MM.1S (cell line): ENCODE measurements around the gene RAI2.

Experiments used
- DNase-seq: peaks from one replicate; pipeline ENCODE4 v3.0.0-alpha.2; 2015
- H2AFZ ChIP-seq: fragments of 300-600 bp; sonication (generic); 2 replicates; pipeline ENCODE4 v1.6.0; 2016; ENCODE audit warnings: antibody characterized with exemption, low read length
- H3F3A ChIP-seq: fragments of 300-600 bp; sonication (generic); 2 replicates; pipeline ENCODE4 v1.6.1; 2016; ENCODE audit warnings: mild to moderate bottlenecking, antibody characterized with exemption, low read length, moderate library complexity, mixed read lengths; ENCODE audit not compliant: insufficient read depth
- H3K27ac ChIP-seq: fragments of 300-600 bp; sonication (generic); 2 replicates; pipeline ENCODE4 v1.5.1; 2016; ENCODE audit warnings: mild to moderate bottlenecking, low read length
- H3K27me3 ChIP-seq: fragments of 300-600 bp; sonication (generic); replicated peaks from 2 replicates; pipeline ENCODE4 v1.6.0; 2016; ENCODE audit warnings: low read length; ENCODE audit not compliant: insufficient read depth
- H3K36me3 ChIP-seq: fragments of 300-600 bp; sonication (generic); replicated peaks from 2 replicates; pipeline ENCODE4 v1.6.1; 2016; ENCODE audit warnings: mild to moderate bottlenecking, low read length, mixed read lengths; ENCODE audit not compliant: insufficient read depth
- H3K4me1 ChIP-seq: fragments of 300-600 bp; sonication (generic); 2 replicates; pipeline ENCODE4 v1.6.1; 2016; ENCODE audit warnings: low read length, mixed read lengths
- H3K4me2 ChIP-seq: fragments of 300-600 bp; sonication (generic); 2 replicates; pipeline ENCODE4 v1.6.0; 2016; ENCODE audit warnings: low read depth, low read length
- H3K4me3 ChIP-seq: fragments of 300-600 bp; sonication (generic); 2 replicates; pipeline ENCODE4 v1.5.1; 2016; ENCODE audit warnings: low read length, mixed read lengths
- H3K79me2 ChIP-seq: fragments of 300-600 bp; sonication (generic); 2 replicates; pipeline ENCODE4 v1.6.1; 2016; ENCODE audit warnings: mixed run types, low read length, mixed read lengths
- H3K9ac ChIP-seq: fragments of 300-600 bp; sonication (generic); 2 replicates; pipeline ENCODE4 v1.6.1; 2016; ENCODE audit warnings: low read length, mixed read lengths
- H3K9me2 ChIP-seq: fragments of 300-600 bp; sonication (generic); replicated peaks from 2 replicates; pipeline ENCODE4 v1.6.1; 2016; ENCODE audit warnings: mild to moderate bottlenecking, low read length, mixed read lengths; ENCODE audit not compliant: insufficient read depth
- H3K9me3 ChIP-seq: fragments of 300-600 bp; sonication (generic); replicated peaks from 2 replicates; pipeline ENCODE4 v1.6.1; 2016; ENCODE audit warnings: mild to moderate bottlenecking, low read length, mixed read lengths; ENCODE audit not compliant: insufficient read depth
- H4K20me1 ChIP-seq: fragments of 300-600 bp; sonication (generic); 2 replicates; pipeline ENCODE4 v1.6.1; 2016; ENCODE audit warnings: mild to moderate bottlenecking, low read length, moderate library complexity, mixed read lengths; ENCODE audit not compliant: insufficient read depth
- EZH2 ChIP-seq: fragments of 300-600 bp; sonication (generic); optimal IDR thresholded peaks from 2 replicates; pipeline ENCODE3; 2017; ENCODE audit warnings: low read depth, mild to moderate bottlenecking, antibody characterized with exemption, low read length, mixed read lengths
- EZH2phosphoT487 ChIP-seq: fragments of 300-600 bp; sonication (generic); IDR thresholded peaks from 2 replicates; pipeline ENCODE4 v1.6.1; 2018; ENCODE audit warnings: antibody characterized with exemption, low read length
- TF ChIP-seq, protein P1 (sequence below): fragments of 300-600 bp; sonication (generic); IDR thresholded peaks from 2 replicates; pipeline ENCODE4 v1.5.1; 2016; ENCODE audit warnings: antibody characterized with exemption, low read length, mixed read lengths

Gene RAI2

DNA sequence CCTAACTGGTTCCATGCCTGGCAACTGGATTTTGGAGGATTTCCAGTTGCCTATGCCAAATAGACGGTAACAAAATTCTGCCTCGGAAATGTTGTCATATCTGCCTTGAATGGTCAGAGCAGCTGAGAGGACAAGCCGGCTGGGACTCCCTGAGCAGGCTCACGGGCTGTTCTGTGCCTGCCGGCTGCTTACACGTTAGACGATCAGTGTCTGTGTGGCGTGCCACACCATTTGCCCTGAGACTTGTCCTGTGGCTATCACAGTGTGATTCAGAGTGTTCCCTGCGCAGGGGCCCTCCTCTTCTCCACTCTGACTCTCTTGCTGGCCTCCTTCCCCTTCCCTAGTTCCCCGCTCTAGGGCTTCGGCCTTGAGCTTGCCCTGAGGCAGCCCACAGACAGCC is 42.4 kb downstream of the RAI2 start:
- Histone ChIP-seq H3K79me2 (no peaks in the 10 kb centered on the region), H2AFZ (no peak overlapping the region)

GRCh38 chrX:17817251-17817650 is 43.8 kb downstream of the RAI2 start:
- H3K36me3 ChIP-seq: no peaks in the 10 kb centered on the region
- no peaks in the 10 kb centered on the region for H4K20me1 ChIP-seq
- no peaks in the 10 kb centered on the region for H3K27me3 ChIP-seq
- no peaks in the 10 kb centered on the region for H3K9me3 ChIP-seq
- no peak for TF ChIP-seq EZH2phosphoT487
- no peak for TF ChIP-seq EZH2
- TF ChIP-seq, protein P1, sequence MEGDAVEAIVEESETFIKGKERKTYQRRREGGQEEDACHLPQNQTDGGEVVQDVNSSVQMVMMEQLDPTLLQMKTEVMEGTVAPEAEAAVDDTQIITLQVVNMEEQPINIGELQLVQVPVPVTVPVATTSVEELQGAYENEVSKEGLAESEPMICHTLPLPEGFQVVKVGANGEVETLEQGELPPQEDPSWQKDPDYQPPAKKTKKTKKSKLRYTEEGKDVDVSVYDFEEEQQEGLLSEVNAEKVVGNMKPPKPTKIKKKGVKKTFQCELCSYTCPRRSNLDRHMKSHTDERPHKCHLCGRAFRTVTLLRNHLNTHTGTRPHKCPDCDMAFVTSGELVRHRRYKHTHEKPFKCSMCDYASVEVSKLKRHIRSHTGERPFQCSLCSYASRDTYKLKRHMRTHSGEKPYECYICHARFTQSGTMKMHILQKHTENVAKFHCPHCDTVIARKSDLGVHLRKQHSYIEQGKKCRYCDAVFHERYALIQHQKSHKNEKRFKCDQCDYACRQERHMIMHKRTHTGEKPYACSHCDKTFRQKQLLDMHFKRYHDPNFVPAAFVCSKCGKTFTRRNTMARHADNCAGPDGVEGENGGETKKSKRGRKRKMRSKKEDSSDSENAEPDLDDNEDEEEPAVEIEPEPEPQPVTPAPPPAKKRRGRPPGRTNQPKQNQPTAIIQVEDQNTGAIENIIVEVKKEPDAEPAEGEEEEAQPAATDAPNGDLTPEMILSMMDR: no peak
- H3K9ac ChIP-seq: no peak overlapping the region
- no peak overlapping the region for H3K27ac ChIP-seq
- no peak overlapping the region for H2AFZ ChIP-seq
- no peaks in the 10 kb centered on the region for H3K79me2 ChIP-seq
- no peak overlapping the region for H3K4me2 ChIP-seq
- DNase-seq: no peak
- H3F3A ChIP-seq: no peaks in the 10 kb centered on the region
- H3K4me3 ChIP-seq: no peak overlapping the region
- H3K4me1 ChIP-seq: no peaks in the 10 kb centered on the region
- no peaks in the 10 kb centered on the region for H3K9me2 ChIP-seq

More for the DNA sequence above, 42.4 kb downstream of the RAI2 start:
- no peaks in the 10 kb centered on the region for H3K9me3 ChIP-seq
- TF ChIP-seq EZH2 (no peak), EZH2phosphoT487 (no peak)
- TF ChIP-seq, protein P1: no peak
- DNase-seq: no peak
- no peaks in the 10 kb centered on the region for H3K9me2 ChIP-seq
- no peaks in the 10 kb centered on the region for H3K27me3 ChIP-seq
- H3K4me2 ChIP-seq: no peak overlapping the region
- H3K36me3 ChIP-seq: no peaks in the 10 kb centered on the region
- H3K4me1 ChIP-seq: no peaks in the 10 kb centered on the region
- H3K27ac ChIP-seq: no peak overlapping the region
- H3F3A ChIP-seq: no peaks in the 10 kb centered on the region
- H3K4me3 ChIP-seq: no peak overlapping the region
- no peak overlapping the region for H3K9ac ChIP-seq
- no peaks in the 10 kb centered on the region for H4K20me1 ChIP-seq

GRCh38 chrX:17814557-17814956 is 46.5 kb downstream of the RAI2 start:
- H3K4me2 ChIP-seq: no peak overlapping the region
- H4K20me1 ChIP-seq: no peaks in the 10 kb centered on the region
- H3K27me3 ChIP-seq: no peaks in the 10 kb centered on the region
- H3K9me2 ChIP-seq: no peaks in the 10 kb centered on the region
- no peak overlapping the region for H3K27ac ChIP-seq
- DNase-seq: no peak
- H3K36me3 ChIP-seq: no peaks in the 10 kb centered on the region
- no peaks in the 10 kb centered on the region for H3K9me3 ChIP-seq
- H2AFZ ChIP-seq: no peak overlapping the region
- no peak overlapping the region for H3K4me3 ChIP-seq
- no peaks in the 10 kb centered on the region for H3K4me1 ChIP-seq
- no peak overlapping the region for H3K9ac ChIP-seq
- H3K79me2 ChIP-seq: no peaks in the 10 kb centered on the region
- H3F3A ChIP-seq: no peaks in the 10 kb centered on the region
- TF ChIP-seq, protein P1: no peak
- TF ChIP-seq EZH2: no peak
- TF ChIP-seq EZH2phosphoT487: no peak

- H3K27ac ChIP-seq: no peak overlapping the region
- no peaks in the 10 kb centered on the region for H3K79me2 ChIP-seq
- no peaks in the 10 kb centered on the region for H3K4me1 ChIP-seq
- H3K4me3 ChIP-seq: no peak overlapping the region
- no peaks in the 10 kb centered on the region for H3K9me2 ChIP-seq
- no peaks in the 10 kb centered on the region for H3K27me3 ChIP-seq
- no peaks in the 10 kb centered on the region for H3K9me3 ChIP-seq
- TF ChIP-seq EZH2 (no peak), EZH2phosphoT487 (no peak)
- TF ChIP-seq, protein P1: no peak
- H3K36me3 ChIP-seq: no peaks in the 10 kb centered on the region
- no peaks in the 10 kb centered on the region for H4K20me1 ChIP-seq
- no peak for DNase-seq
- no peak overlapping the region for H3K9ac ChIP-seq
- no peak overlapping the region for H3K4me2 ChIP-seq
- no peaks in the 10 kb centered on the region for H3F3A ChIP-seq
- H2AFZ ChIP-seq: no peak overlapping the region
Observed at GRCh38 chrX:17814059-17814458, 47.0 kb downstream of the RAI2 start.
